HG03558 (cell line): ENCODE data around the gene AGRN.
"Not testable (repeated sequence)": the region's sequence is repeated elsewhere in the genome, so short reads cannot be mapped to it uniquely, and the experiment has no call there.

Experiments
- ATAC-seq: cut with Tn5 transposase; IDR thresholded peaks from one replicate; pipeline ENCODE4 v1.9.1; 2021; ENCODE audit warnings: moderate number of reproducible peaks; ENCODE audit not compliant: unreplicated experiment; ENCODE audit errors: extremely low read depth

Gene AGRN

GRCh38 chr1:1074631-1075147, 54.8 kb downstream of the AGRN start:
- no peak for ATAC-seq

DNA sequence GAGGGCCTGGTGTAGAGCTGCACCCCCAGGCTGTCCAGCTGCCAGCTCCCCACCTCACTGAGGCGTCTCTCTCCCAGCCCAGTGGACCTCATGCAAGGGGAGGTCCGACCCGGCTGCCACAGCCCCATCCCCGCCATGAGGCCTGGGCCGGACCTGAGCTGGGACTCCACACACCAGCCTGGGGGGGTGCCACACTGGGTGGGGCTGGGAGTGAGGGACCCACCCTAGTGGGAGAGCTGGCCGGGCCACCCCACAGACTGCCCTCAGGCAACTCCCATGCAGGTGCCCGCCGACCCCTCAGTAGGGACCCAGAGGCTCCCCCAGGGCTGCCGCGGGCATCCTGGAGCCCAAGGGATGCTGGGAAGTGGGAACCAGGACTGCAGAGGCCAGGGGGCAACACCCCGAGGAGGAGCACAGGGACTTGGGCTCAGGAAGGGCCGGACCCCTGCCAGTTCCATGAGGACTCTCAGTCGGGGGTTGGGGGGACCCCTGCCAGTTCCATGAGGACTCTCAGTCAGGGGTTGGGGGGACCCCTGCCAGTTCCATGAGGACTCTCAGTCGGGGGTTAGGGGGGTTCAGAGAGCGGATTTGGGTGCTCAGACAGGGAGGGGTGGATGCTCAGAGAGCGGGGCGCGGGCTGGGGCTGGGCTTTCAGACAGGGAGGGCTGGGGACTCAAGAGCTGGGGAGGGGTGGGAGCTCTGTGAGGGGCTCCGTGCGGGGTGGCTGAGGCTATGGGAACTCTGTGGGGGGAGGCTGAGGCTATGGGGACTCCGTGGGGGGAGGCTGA, 55.4 kb downstream of the AGRN start:
- ATAC-seq = no peak

DNA sequence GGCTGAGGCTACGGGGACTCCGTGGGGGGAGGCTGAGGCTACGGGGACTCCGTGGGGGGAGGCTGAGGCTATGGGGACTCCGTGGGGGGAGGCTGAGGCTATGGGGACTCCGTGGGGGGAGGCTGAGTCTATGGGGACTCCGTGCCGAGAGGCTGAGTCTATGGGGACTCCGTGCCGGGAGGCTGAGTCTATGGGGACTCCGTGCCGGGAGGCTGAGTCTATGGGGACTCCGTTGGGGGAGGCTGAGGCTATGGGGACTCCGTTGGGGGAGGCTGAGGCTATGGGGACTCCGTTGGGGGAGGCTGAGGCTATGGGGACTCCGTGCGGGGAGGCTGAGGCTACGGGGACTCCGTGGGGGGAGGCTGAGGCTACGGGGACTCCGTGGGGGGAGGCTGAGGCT, 57.5 kb downstream of the AGRN start:
- ATAC-seq = not testable (repeated sequence)

DNA sequence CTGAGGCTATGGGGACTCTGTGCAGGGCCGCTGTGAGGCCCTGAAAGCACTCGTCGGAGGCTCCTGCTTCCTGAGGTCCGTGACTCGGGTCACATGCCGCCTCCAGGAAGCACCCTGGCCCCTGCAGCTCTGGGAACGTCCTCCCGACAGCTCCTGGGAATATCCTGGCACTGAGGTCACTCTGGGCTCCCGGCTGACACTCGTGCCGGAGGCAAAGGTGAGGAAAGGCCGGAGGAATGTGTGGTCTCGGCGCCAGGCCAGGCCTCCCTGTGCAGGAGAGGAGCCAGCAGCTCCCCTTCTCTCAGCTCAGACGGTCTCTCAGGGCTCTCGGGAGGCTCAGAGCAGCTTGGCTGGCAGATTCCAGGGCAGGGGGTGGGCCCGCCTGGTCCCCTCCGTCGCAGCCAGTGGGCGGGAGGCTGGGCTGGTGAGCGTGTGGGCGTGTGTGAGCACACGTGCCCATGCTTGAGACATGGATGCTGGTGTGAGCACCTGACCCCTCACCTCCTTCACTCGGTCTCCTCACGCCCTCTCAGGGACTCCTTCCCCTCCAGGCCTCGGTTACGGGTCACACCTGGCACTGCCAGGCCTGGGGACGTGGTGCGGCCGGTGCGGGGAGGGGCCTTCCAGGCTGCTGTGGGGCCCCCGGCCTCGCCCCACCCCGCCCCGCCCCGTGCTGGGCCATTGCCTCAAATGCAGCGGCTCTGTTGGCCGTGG, 59.6 kb downstream of the AGRN start:
- ATAC-seq = no peak

GRCh38 chr1:1080122-1080757, 60.3 kb downstream of the AGRN start:
- no peak for ATAC-seq

DNA sequence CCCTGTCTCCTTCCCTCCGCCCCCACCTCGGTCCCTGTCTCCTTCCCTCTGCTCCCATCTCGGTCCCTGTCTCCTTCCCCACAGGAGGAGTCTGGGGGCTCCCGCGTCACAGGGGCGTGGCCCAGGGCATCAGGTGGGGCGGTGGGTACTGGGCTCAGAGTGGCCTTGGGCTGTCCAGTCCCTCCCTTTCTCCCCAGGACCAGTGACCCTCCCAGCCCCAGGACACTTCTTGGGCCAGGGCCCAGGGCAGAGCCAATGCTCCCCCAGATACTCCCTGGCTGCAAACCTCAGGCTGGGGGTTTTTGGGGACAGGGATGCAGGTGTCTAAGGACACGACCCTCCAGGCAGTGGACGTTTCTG, 61.0 kb downstream of the AGRN start:
- ATAC-seq = no peak

DNA sequence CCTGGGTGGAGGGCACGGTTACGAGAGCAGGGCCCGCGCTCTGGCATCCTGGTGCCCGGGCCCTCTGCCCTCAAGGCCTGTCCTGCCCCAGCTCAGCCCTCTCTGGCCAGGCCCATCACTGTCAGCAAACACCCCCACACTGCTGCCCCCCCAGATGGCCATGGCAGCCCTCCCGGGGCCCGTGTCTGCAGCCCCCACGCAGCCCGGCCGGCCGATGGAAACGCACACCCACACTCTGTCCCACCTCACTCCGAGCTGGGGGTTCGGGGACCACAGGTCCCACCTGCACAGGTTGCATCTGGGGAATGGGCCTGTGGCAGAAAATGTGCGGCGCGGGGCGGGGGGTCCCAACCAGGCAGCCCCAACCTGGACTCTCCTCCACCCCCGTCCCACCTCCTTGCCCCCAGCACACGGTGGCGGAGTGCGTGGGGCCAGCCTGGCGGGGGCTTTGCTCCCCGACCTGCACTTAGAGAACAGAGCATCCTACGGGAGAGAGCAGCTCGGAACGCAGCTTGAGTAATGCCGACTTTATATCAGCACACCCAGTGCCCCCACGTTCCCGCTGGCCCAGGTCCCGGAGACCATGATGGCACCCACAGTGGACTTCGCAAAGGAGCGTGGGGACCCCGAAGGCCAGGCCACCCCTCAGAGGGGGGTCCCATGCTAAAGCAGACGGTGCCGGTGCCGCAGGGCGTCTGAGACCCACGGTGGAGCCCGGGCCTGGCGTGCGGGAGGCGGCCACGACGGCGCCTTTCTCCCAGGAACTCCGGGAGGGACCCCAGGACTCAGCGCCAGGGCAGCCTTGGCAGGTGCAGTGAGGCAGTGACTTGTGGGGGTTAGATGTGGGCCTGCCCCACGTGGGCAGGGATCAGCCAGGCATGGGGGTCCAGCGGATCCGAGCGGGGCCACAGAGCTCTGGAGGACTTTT, 61.7 kb downstream of the AGRN start:
- ATAC-seq = no peak

GRCh38 chr1:1082239-1082775, 62.4 kb downstream of the AGRN start:
- ATAC-seq = no peak

DNA sequence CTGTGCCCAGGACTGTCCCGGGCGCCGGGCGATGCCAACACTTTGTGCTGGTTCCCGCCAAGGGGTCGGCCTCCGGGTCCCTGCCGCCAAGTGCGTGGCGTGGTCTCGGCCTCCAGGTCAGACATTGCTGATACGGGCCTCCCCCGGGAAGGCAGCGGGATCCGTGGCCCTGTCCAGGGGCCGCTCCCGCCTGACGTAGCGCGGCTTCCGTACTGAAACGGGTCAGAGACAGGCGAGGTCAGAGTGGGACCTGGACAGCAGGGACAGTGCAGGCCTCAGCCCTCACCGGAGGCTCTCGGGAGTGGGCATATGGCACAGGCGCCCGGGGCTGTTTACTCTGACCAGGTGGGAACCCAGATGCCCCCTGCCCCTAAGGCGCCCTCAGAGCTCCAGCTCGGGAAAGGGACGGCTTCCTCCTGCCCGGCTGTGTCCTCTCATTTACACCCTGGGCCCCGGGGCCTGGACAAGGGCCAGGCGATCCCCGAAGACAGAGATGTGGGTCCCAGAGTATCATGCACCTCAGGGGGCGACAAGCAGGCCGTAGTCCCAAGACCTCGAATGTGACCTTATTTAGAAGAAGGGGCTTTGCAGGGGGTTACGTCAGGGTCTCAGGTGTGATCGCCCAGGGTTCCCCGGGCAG, 63.0 kb downstream of the AGRN start:
- no peak for ATAC-seq

GRCh38 chr1:1083416-1084371, 63.8 kb downstream of the AGRN start:
- ATAC-seq = no peak

- ATAC-seq = no peak
Measured at GRCh38 chr1:1084372-1085170, 64.7 kb downstream of the AGRN start.

GRCh38 chr1:1085171-1085841, 65.4 kb downstream of the AGRN start:
- no peak for ATAC-seq

GRCh38 chr1:1085911-1086841, 66.3 kb downstream of the AGRN start:
- ATAC-seq = no peak

GRCh38 chr1:1086911-1087341, 67.0 kb downstream of the AGRN start:
- no peak for ATAC-seq

DNA sequence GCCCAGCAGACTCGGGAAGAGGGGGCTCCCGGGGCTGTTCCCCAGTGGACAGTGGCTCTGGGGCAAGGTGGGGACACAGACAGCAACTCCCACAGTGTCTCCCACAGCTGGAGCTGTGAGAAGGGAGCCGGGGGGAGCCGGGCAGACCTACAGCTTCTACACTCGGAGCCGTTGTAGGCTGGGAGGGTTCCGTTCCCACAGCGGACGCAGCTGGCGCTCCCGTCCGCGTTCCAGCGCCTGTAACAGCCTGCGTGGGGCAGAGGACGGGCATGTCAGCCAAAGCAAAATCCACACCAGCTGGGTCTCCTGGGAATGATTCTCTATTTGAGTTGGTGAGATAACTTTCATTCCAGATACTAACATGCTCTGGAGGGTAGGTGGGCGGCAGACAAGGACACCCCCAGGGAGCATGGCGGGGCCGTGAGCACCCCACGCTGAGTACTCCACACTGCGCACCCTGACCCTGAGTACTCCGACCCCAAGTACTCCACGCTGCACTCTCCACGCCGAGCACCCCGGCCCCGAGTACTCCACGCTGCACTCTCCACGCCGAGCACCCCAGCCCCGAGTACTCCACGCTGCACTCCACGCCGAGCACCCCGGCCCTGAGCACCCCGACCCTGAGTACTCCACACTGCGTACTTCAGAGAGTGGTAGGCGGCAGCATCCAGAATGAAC, 67.6 kb downstream of the AGRN start:
- ATAC-seq = no peak
